K562 (cell line): ENCODE data around the gene KCNK3. TPM values are rescaled to one million over a fixed set of nuclear protein-coding genes. Genes with fewer than 3 reads are reported as not detected.

ENCODE experiments used
- ATAC-seq: fragments of 200-7000 bp; cut with Tn5 transposase; 3 replicates; pipeline ENCODE4 v1.9.1; 2020; ENCODE audit warnings: moderate library complexity
- BruUV-seq: library from RNA; stranded (reverse); fragments of 400-500 nt; replicated peaks from 2 replicates; lab custom pipeline; 2021; lab: Mats Ljungman, UMichigan
- CTCF ChIA-PET: fragments of 300-600 bp; formaldehyde crosslinking; extraction: SDS; loops from one replicate; lab custom pipeline; 2021; ENCODE audit warnings: low intra/inter-chr PET ratio; lab: Yijun Ruan, JAX
- POLR2A ChIA-PET: fragments of 300-600, 350-650 bp; sonication (Branson Sonifier 250); formaldehyde crosslinking; extraction: SDS; loops from one replicate; lab custom pipeline; 2021; ENCODE audit warnings: antibody characterized with exemption, inconsistent platforms; lab: Yijun Ruan, JAX
- DNase-seq, 4 experiments: peaks; one replicate each; pipeline versions ENCODE4 v3.0.0 to v3.0.0-alpha.2; 2011 to 2018; ENCODE audit warnings: low spot score in 3 of 4, mixed read lengths in 3 of 4; ENCODE audit errors: extremely low read depth in 1 of 4
- FAIRE-seq: peaks from 2 replicates; lab custom pipeline; 2011; peaks lifted over from hg19 to GRCh38; lab: Jason Lieb, UNC
- H2AFZ ChIP-seq: 2 replicates; pipeline ENCODE4 v1.6.0; 2011; ENCODE audit warnings: low read depth, low read length, control low read depth, inconsistent platforms
- H3K27ac ChIP-seq: fragments of 200-600 bp; 3 replicates; pipeline ENCODE4 v1.8.0; 2011; ENCODE audit warnings: low read depth, mild to moderate bottlenecking, control low read depth, inconsistent platforms, low read length, moderate library complexity, mixed read lengths; ENCODE audit errors: extremely low read depth
- H3K27me3 ChIP-seq, 2 experiments: fragments of 300-600 bp in 1 of 2; 2 replicates in 1 of 2; 3 replicates in 1 of 2; pipeline versions ENCODE4 v1.6.0 to v1.8.0; 2011; ENCODE audit warnings: inconsistent platforms in 2 of 2, low read length in 2 of 2, mild to moderate bottlenecking in 1 of 2, mixed read lengths in 1 of 2, moderate library complexity in 1 of 2; ENCODE audit not compliant: control insufficient read depth in 2 of 2, insufficient read depth in 2 of 2
- H3K36me3 ChIP-seq: fragments of 300-600 bp; 3 replicates; pipeline ENCODE4 v1.8.0; 2011; ENCODE audit warnings: mild to moderate bottlenecking, low read length, inconsistent platforms; ENCODE audit not compliant: control insufficient read depth, insufficient read depth
- H3K4me1 ChIP-seq, 2 experiments: fragments of 200-600 bp in 1 of 2; replicated peaks in 1 of 2; 2 replicates in 1 of 2; 3 replicates in 1 of 2; pipeline versions ENCODE4 v1.5.1 to v1.8.0; 2011; ENCODE audit warnings: inconsistent platforms in 2 of 2, low read length in 2 of 2, mild to moderate bottlenecking in 1 of 2, mixed read lengths in 1 of 2, moderate library complexity in 1 of 2; ENCODE audit not compliant: control insufficient read depth in 2 of 2, insufficient read depth in 2 of 2
- H3K4me2 ChIP-seq: 2 replicates; pipeline ENCODE4 v1.6.1; 2011; ENCODE audit warnings: low read length, control low read depth, inconsistent platforms, mixed read lengths; ENCODE audit not compliant: insufficient read depth
- H3K4me3 ChIP-seq: fragments of 200-600 bp; sonication (generic), shearing (Covaris generic); 2 replicates; pipeline ENCODE4 v1.5.1; 2016; ENCODE audit warnings: control low read depth, inconsistent platforms
- H3K79me2 ChIP-seq: fragments of 200-600 bp; 3 replicates; pipeline ENCODE4 v1.8.0; 2011; ENCODE audit warnings: low read length, inconsistent platforms; ENCODE audit not compliant: control insufficient read depth, insufficient read depth
- H3K9ac ChIP-seq, 2 experiments: 2 replicates each; pipeline versions ENCODE4 v1.6.0 to v1.6.1; 2011; ENCODE audit warnings: low read depth in 2 of 2, low read length in 2 of 2, control low read depth in 1 of 2, inconsistent platforms in 1 of 2, mild to moderate bottlenecking in 1 of 2, mixed read lengths in 1 of 2; ENCODE audit not compliant: insufficient read depth in 1 of 2
- H3K9me1 ChIP-seq: one replicate; pipeline ENCODE4 v1.6.0; 2011; ENCODE audit warnings: inconsistent platforms, mild to moderate bottlenecking, low read length, moderate library complexity; ENCODE audit not compliant: control insufficient read depth, insufficient read depth
- H3K9me3 ChIP-seq: replicated peaks from 2 replicates; pipeline ENCODE4 v1.5.1; 2011; ENCODE audit warnings: low read depth, low read length, inconsistent platforms; ENCODE audit not compliant: control insufficient read depth, insufficient read depth
- H4K20me1 ChIP-seq: replicated peaks from 2 replicates; pipeline ENCODE4 v1.6.1; 2011; ENCODE audit warnings: low read length, inconsistent platforms, mixed read lengths; ENCODE audit not compliant: control insufficient read depth, insufficient read depth
- ADNP ChIP-seq: fragments of 200-800 bp; sonication (Bioruptor generic); IDR thresholded peaks from 2 replicates; pipeline ENCODE4 v1.6.1; 2016; ENCODE audit warnings: missing genetic modification characterization, missing compliant biosample characterization
- BCOR ChIP-seq: fragments of 450-650 bp; IDR thresholded peaks from 2 replicates; pipeline ENCODE4 v1.6.1; 2016
- BRD4 ChIP-seq: fragments of 200-600 bp; sonication (generic); IDR thresholded peaks from 2 replicates; pipeline ENCODE4 v1.6.1; 2017; ENCODE audit warnings: inconsistent platforms
- CBX1 ChIP-seq: sonication (generic); IDR thresholded peaks from 2 replicates; pipeline ENCODE4 v1.6.1; 2016; ENCODE audit warnings: antibody characterized with exemption, low read depth, mild to moderate bottlenecking
- CBX3 ChIP-seq, 2 experiments: IDR thresholded peaks; 1 replicate in 1 of 2; 2 replicates in 1 of 2; pipeline ENCODE4 v1.6.1; 2012; ENCODE audit warnings: inconsistent platforms in 2 of 2, low read length in 2 of 2, borderline replicate concordance in 1 of 2, control low read depth in 1 of 2
- CHD4 ChIP-seq: fragments of 200-600 bp; sonication (generic); IDR thresholded peaks from 3 replicates; pipeline ENCODE4 v1.6.1; 2012; ENCODE audit warnings: low read depth, mild to moderate bottlenecking, mixed read lengths, low read length, inconsistent platforms; ENCODE audit not compliant: insufficient read depth, insufficient replicate concordance, poor library complexity, severe bottlenecking
- ETV1 ChIP-seq: fragments of 450-650 bp; conservative IDR thresholded peaks from 2 replicates; pipeline ENCODE4 v1.6.1; 2016; ENCODE audit warnings: missing genetic modification characterization, control low read depth, low read depth, missing compliant biosample characterization
- GTF2E2 ChIP-seq: fragments of 200-800 bp; sonication (Bioruptor generic); IDR thresholded peaks from 2 replicates; pipeline ENCODE4 v1.6.1; 2016; ENCODE audit warnings: missing genetic modification characterization, missing compliant biosample characterization
- HDAC2 ChIP-seq: fragments of 450-650 bp; IDR thresholded peaks from 2 replicates; pipeline ENCODE4 v1.6.1; 2016; ENCODE audit warnings: mild to moderate bottlenecking
- KDM1A ChIP-seq, 2 experiments: fragments of 450-650 bp; IDR thresholded peaks; 2 replicates each; pipeline ENCODE4 v1.6.1; 2016; ENCODE audit warnings: mild to moderate bottlenecking in 2 of 2
- NFIC ChIP-seq: fragments of 450-650 bp; IDR thresholded peaks from 2 replicates; pipeline ENCODE4 v1.6.1; 2017; ENCODE audit warnings: mild to moderate bottlenecking, inconsistent platforms
- PHF20 ChIP-seq: fragments of 450-650 bp; IDR thresholded peaks from 2 replicates; pipeline ENCODE4 v1.6.1; 2018; ENCODE audit not compliant: partially characterized antibody
- RBM25 ChIP-seq: fragments of 200-400 bp; formaldehyde crosslinking; IDR thresholded peaks from 2 replicates; pipeline ENCODE4 v1.6.1; 2018; ENCODE audit warnings: low read length, low read depth, moderate library complexity; ENCODE audit not compliant: severe bottlenecking
- SMARCA5 ChIP-seq: fragments of 450-650 bp; IDR thresholded peaks from 2 replicates; pipeline ENCODE4 v1.6.1; 2016
- THRAP3 ChIP-seq: fragments of 450-650 bp; IDR thresholded peaks from 2 replicates; pipeline ENCODE4 v1.6.1; 2016; ENCODE audit warnings: mild to moderate bottlenecking, inconsistent platforms, borderline replicate concordance
- ZKSCAN1 ChIP-seq: fragments of 150-350 bp; IDR thresholded peaks from 2 replicates; pipeline ENCODE4 v1.6.1; 2016; ENCODE audit warnings: low read depth, low read length
- WGBS: fragments of 100-300 bp; shearing (Covaris generic); methylation state at CpG from one replicate; pipeline ENCODE4 v1.1.6; 2016; ENCODE audit warnings: low coverage, mixed read lengths; ENCODE audit not compliant: insufficient coverage; ENCODE audit errors: missing lambda C conversion rate; 5-methylcytosine and 5-hydroxymethylcytosine counted together
- in situ Hi-C: fragments of 300-500 bp; cut with MboI; formaldehyde crosslinking; loops from 4 replicates; pipeline ENCODE4 v1.15.0; 2018; ENCODE audit warnings: inconsistent platforms, mixed read lengths
- intact Hi-C: fragments of 100-400 bp; cut with micrococcal nuclease; formaldehyde crosslinking; loops from 2 replicates; pipeline ENCODE4 v1.14.2; 2022
- polyA plus RNA-seq, 8 experiments: library from polyadenylated mRNA; depleted of rRNA in 4 of 8; stranded (reverse) in 5 of 8; unstranded in 3 of 8; fragments of >200 nt; fragmentation: Nextera tagmentation in 2 of 8; fragmentation: Illumina TruSeq in 1 of 8; extraction: Ambion mirVana in 2 of 8; extraction: Trizol in 1 of 8; gene quantifications; 2 replicates each; pipeline versions ENCODE4 v1.2.1 to v1.2.3, GENCODE V29; 2011 to 2014; ENCODE audit warnings: inconsistent platforms in 1 of 8, missing spikeins in 1 of 8
- total RNA-seq, 7 experiments: library from RNA; depleted of rRNA in 6 of 7; stranded (reverse); fragments of >200 nt in 6 of 7; fragmentation: Illumina TruSeq in 2 of 7; extraction: Trizol in 2 of 7; gene quantifications; 2 replicates each; pipeline versions ENCODE4 v1.2.1 to v1.2.3, GENCODE V29; 2011 to 2021; ENCODE audit warnings: low replicate concordance in 1 of 7

KCNK3 gene
- total and polyA plus RNA-seq, 9 of the 15 experiments (the other 6 are each of a cell fraction or from before 2014, with no cell fraction given): 0.01 to 0.20 (median 0.07) TPM; not detected in 5

DNA sequence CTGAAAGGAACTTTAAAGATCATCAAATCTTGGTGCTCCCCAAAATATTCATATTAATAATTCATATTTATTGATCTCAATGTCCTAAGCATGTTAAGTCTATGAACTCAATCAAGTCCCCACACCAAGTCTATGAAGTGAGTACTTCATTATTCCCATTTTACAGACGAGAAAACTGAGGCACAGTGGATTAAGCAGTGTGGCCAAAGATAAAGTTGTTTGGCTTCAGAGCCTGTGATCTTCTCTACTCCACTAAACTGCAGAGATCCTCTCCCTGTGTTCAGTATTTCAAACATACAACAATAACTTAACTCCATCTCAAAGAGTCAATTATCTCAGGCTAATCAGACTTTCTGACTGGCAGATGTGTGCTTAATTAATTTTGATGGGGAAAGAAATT, 29.8 kb downstream of the KCNK3 start:
- Histone ChIP-seq H3K27me3 (no peaks in the 10 kb centered on the region), H2AFZ (no peak overlapping the region), H4K20me1 (no peaks in the 10 kb centered on the region), H3K36me3 (no peaks in the 10 kb centered on the region), H3K27ac (no peak overlapping the region), H3K4me3 (no peak overlapping the region), H3K9me1 (no peaks in the 10 kb centered on the region), H3K9me3 (no peaks in the 10 kb centered on the region), H3K4me1 (peaks cover 15 to 36% of the 10 kb centered on the region in 2 experiments), H3K4me2 (no peak overlapping the region), H3K9ac (no peak overlapping the region), H3K79me2 (no peaks in the 10 kb centered on the region)
- POLR2A ChIA-PET: interaction anchor here (0.8 kb wide), 1 partner anchor 63 kb away, joined by 3 read pairs; no protein-coding TSS in a partner anchor
- TF ChIP-seq NFIC: 0 out of 2 replicates have a peak, but pooled peaks have one; percentile 21
- TF ChIP-seq SMARCA5: peak; percentile 88; the same call in 1 of the 2 replicates
- no peak for TF ChIP-seq ZKSCAN1
- no peak for TF ChIP-seq GTF2E2 (tag)
- 0 out of 2 replicates have a peak, but pooled peaks have one; percentile 13 for TF ChIP-seq ETV1
- 0 out of 3 replicates have a peak, but pooled peaks of 1 of the 2 experiments have one; percentile 31 for TF ChIP-seq CBX3 (IDR thresholded peaks at IDR 0.05; ENCODE audit: borderline replicate concordance in 1 of 2, low read length in 2 of 2)
- TF ChIP-seq KDM1A (IDR thresholded peaks at IDR 0.05): peak; percentile 87 to 90
- TF ChIP-seq BRD4: no peak
- no peak; the same call in 1 of the 2 replicates for TF ChIP-seq CBX1
- peak; percentile 98 for TF ChIP-seq BCOR
- peak; percentile 80; the same call in 1 of the 2 replicates for TF ChIP-seq HDAC2
- TF ChIP-seq CHD4: peak; percentile 78
- TF ChIP-seq RBM25: peak; percentile 97
- 0 out of 2 replicates have a peak, but pooled peaks have one; percentile 53 for TF ChIP-seq THRAP3
- peak; percentile 47 for TF ChIP-seq PHF20
- peak; percentile 91 for TF ChIP-seq ADNP (tag)
- no TSS peak for BruUV-seq
- ATAC-seq (no peak), DNase-seq (no peak), FAIRE-seq (peak; percentile 23)
- in situ Hi-C loops: no loop called here
- 35% methylated on average over 1 of the region's 1 CpG for WGBS
- CTCF ChIA-PET: no interaction called here
- intact Hi-C loops: no loop called here
